Measurements from ENCODE around the gene MTMR3. TPM values are rescaled to one million over a fixed set of nuclear protein-coding genes. Genes with fewer than 3 reads are reported as not detected.

The MTMR3 gene
- total RNA-seq, 1 donor from 2014 or later: 41.0 TPM

GRCh38 chr22:29994027-29994715, 111.2 kb downstream of the MTMR3 start:
- H3K4me1 Mint-ChIP-seq (ENCODE audit: low read depth, unreplicated experiment): peaks cover 48% of the 10 kb centered on the region

GRCh38 chr22:29994943-29995342, 112.0 kb downstream of the MTMR3 start:
- Histone ChIP-seq H4K20me1 (ENCODE audit: insufficient read depth, low read length) (no peaks in the 10 kb centered on the region), H3K27me3 (ENCODE audit: insufficient read depth, low read length) (no peaks in the 10 kb centered on the region), H3K79me2 (ENCODE audit: insufficient read depth, low read length) (no peaks in the 10 kb centered on the region), H3K4me2 (ENCODE audit: low read length) (peak overlapping the region; percentile 49), H3K4me3 (ENCODE audit: insufficient read depth, low read depth, low read length) (no peak overlapping the region), H3K27ac (ENCODE audit: low read depth, low read length) (peak overlapping the region; percentile 84), H2AFZ (ENCODE audit: low read depth, low read length) (no peak overlapping the region), H3K9me3 (ENCODE audit: insufficient read depth, low read depth, low read length) (no peaks in the 10 kb centered on the region), H3K36me3 (ENCODE audit: insufficient read depth, low read length) (peaks cover 3% of the 10 kb centered on the region), H3K9ac (ENCODE audit: low read length) (peak overlapping the region; percentile 69), H3K4me1 (ENCODE audit: insufficient read depth, low read length) (peaks cover 33% of the 10 kb centered on the region)
- Mint-ChIP-seq H3K9me3 (ENCODE audit: unreplicated experiment) (no peaks in the 10 kb centered on the region), H3K4me3 (ENCODE audit: unreplicated experiment) (peak overlapping the region; percentile 40), H3K4me1 (ENCODE audit: low read depth, unreplicated experiment) (peaks cover 48% of the 10 kb centered on the region), H3K27me3 (ENCODE audit: low read depth, unreplicated experiment) (no peaks in the 10 kb centered on the region), H3K27ac (ENCODE audit: unreplicated experiment) (peak overlapping the region; percentile 100), H3K36me3 (ENCODE audit: low read depth, unreplicated experiment) (peaks cover 16% of the 10 kb centered on the region)
- FAIRE-seq (peak; percentile 82), DNase-seq (ENCODE audit: low read depth) (peak; percentile 40)
- no peak for TF ChIP-seq CTCF (IDR thresholded peaks at IDR 0.05; ENCODE audit: insufficient read depth, low read depth, low read length)
- TF ChIP-seq EZH2 (IDR thresholded peaks at IDR 0.05; ENCODE audit: insufficient read depth, low read length): no peak

More at GRCh38 chr22:29994027-29994715, 111.2 kb downstream of the MTMR3 start:
- Histone ChIP-seq H3K4me1 (ENCODE audit: insufficient read depth, low read length) (peaks cover 33% of the 10 kb centered on the region), H2AFZ (ENCODE audit: low read depth, low read length) (no peak overlapping the region), H3K9ac (ENCODE audit: low read length) (peak overlapping the region; percentile 69), H3K9me3 (ENCODE audit: insufficient read depth, low read depth, low read length) (no peaks in the 10 kb centered on the region), H3K79me2 (ENCODE audit: insufficient read depth, low read length) (no peaks in the 10 kb centered on the region), H3K4me2 (ENCODE audit: low read length) (peak overlapping the region; percentile 60), H3K27me3 (ENCODE audit: insufficient read depth, low read length) (no peaks in the 10 kb centered on the region), H3K27ac (ENCODE audit: low read depth, low read length) (peak overlapping the region; percentile 84), H3K36me3 (ENCODE audit: insufficient read depth, low read length) (peaks cover 3% of the 10 kb centered on the region), H4K20me1 (ENCODE audit: insufficient read depth, low read length) (no peaks in the 10 kb centered on the region), H3K4me3 (ENCODE audit: insufficient read depth, low read depth, low read length) (no peak overlapping the region)
- Mint-ChIP-seq H3K4me3 (ENCODE audit: unreplicated experiment) (peak overlapping the region; percentile 4), H3K9me3 (ENCODE audit: unreplicated experiment) (no peaks in the 10 kb centered on the region), H3K36me3 (ENCODE audit: low read depth, unreplicated experiment) (peaks cover 18% of the 10 kb centered on the region), H3K27me3 (ENCODE audit: low read depth, unreplicated experiment) (no peaks in the 10 kb centered on the region), H3K27ac (ENCODE audit: unreplicated experiment) (peak overlapping the region; percentile 100)
- DNase-seq (ENCODE audit: low read depth): peak; percentile 92
- peak; percentile 47 for FAIRE-seq
- TF ChIP-seq CTCF (IDR thresholded peaks at IDR 0.05; ENCODE audit: insufficient read depth, low read depth, low read length) (peak; percentile 11), EZH2 (IDR thresholded peaks at IDR 0.05; ENCODE audit: insufficient read depth, low read length) (no peak)

- Mint-ChIP-seq H3K27me3 (ENCODE audit: low read depth, unreplicated experiment) (no peaks in the 10 kb centered on the region), H3K27ac (ENCODE audit: unreplicated experiment) (no peak overlapping the region), H3K9me3 (ENCODE audit: unreplicated experiment) (no peaks in the 10 kb centered on the region), H3K4me1 (ENCODE audit: low read depth, unreplicated experiment) (peaks cover 58% of the 10 kb centered on the region), H3K36me3 (ENCODE audit: low read depth, unreplicated experiment) (peaks cover 12% of the 10 kb centered on the region), H3K4me3 (ENCODE audit: unreplicated experiment) (no peak overlapping the region)
- no peak overlapping the region for H3K9ac ChIP-seq (ENCODE audit: low read length)
- FAIRE-seq (no peak), DNase-seq (ENCODE audit: low read depth) (no peak)
- H4K20me1 ChIP-seq (ENCODE audit: insufficient read depth, low read length): no peaks in the 10 kb centered on the region
- H3K27me3 ChIP-seq (ENCODE audit: insufficient read depth, low read length): no peaks in the 10 kb centered on the region
- no peak overlapping the region for H3K4me3 ChIP-seq (ENCODE audit: insufficient read depth, low read depth, low read length)
- TF ChIP-seq CTCF (IDR thresholded peaks at IDR 0.05; ENCODE audit: insufficient read depth, low read depth, low read length): no peak
- no peak for TF ChIP-seq EZH2 (IDR thresholded peaks at IDR 0.05; ENCODE audit: insufficient read depth, low read length)
- H3K9me3 ChIP-seq (ENCODE audit: insufficient read depth, low read depth, low read length): no peaks in the 10 kb centered on the region
- no peak overlapping the region for H3K27ac ChIP-seq (ENCODE audit: low read depth, low read length)
- no peak overlapping the region for H3K4me2 ChIP-seq (ENCODE audit: low read length)
- H3K79me2 ChIP-seq (ENCODE audit: insufficient read depth, low read length): no peaks in the 10 kb centered on the region
- no peaks in the 10 kb centered on the region for H3K36me3 ChIP-seq (ENCODE audit: insufficient read depth, low read length)
- H2AFZ ChIP-seq (ENCODE audit: low read depth, low read length): no peak overlapping the region
- peaks cover 39% of the 10 kb centered on the region for H3K4me1 ChIP-seq (ENCODE audit: insufficient read depth, low read length)
Observed at GRCh38 chr22:29997107-29997506, 114.1 kb downstream of the MTMR3 start.
